Measurements from ENCODE around the gene IRF3.
A peak's percentile ranks its signal among the peaks of the same experiment; 100 is the strongest.

Gene IRF3

GRCh38 chr19:49667473-49667872 lies 1.8 kb upstream of the IRF3 start:
- no peak for TF ChIP-seq CTCF (conservative IDR thresholded peaks at IDR 0.05; ENCODE audit: control insufficient read depth, insufficient read depth, low read depth, low read length)
- H3K4me3 ChIP-seq (ENCODE audit: control insufficient read depth, low read depth, low read length), result no peak overlapping the region
- no peak for DNase-seq (ENCODE audit: low read depth)

GRCh38 chr19:49666120-49666444 lies 425 bp upstream of the IRF3 start:
- TF ChIP-seq CTCF (conservative IDR thresholded peaks at IDR 0.05; ENCODE audit: control insufficient read depth, insufficient read depth, low read depth, low read length), result no peak
- peak; percentile 30 for DNase-seq (ENCODE audit: low read depth)
- H3K4me3 ChIP-seq (ENCODE audit: control insufficient read depth, low read depth, low read length), result peak overlapping the region; percentile 92

- DNase-seq (ENCODE audit: low read depth), result no peak
- peak overlapping the region; percentile 92 for H3K4me3 ChIP-seq (ENCODE audit: control insufficient read depth, low read depth, low read length)
- no peak for TF ChIP-seq CTCF (conservative IDR thresholded peaks at IDR 0.05; ENCODE audit: control insufficient read depth, insufficient read depth, low read depth, low read length)
Measured at GRCh38 chr19:49665036-49665350, 664 bp downstream of the IRF3 start.

- TF ChIP-seq CTCF (conservative IDR thresholded peaks at IDR 0.05; ENCODE audit: control insufficient read depth, insufficient read depth, low read depth, low read length), result no peak
- peak overlapping the region; percentile 92 for H3K4me3 ChIP-seq (ENCODE audit: control insufficient read depth, low read depth, low read length)
- peak; percentile 64 for DNase-seq (ENCODE audit: low read depth)
Measured at GRCh38 chr19:49664171-49665035, 1.3 kb downstream of the IRF3 start.

GRCh38 chr19:49663224-49663623 lies 2.4 kb downstream of the IRF3 start:
- TF ChIP-seq CTCF (conservative IDR thresholded peaks at IDR 0.05; ENCODE audit: control insufficient read depth, insufficient read depth, low read depth, low read length), result no peak

GRCh38 chr19:49662011-49662410 lies 3.6 kb downstream of the IRF3 start:
- no peak for TF ChIP-seq CTCF (conservative IDR thresholded peaks at IDR 0.05; ENCODE audit: control insufficient read depth, insufficient read depth, low read depth, low read length)
- DNase-seq (ENCODE audit: low read depth), result no peak
- no peak overlapping the region for H3K4me3 ChIP-seq (ENCODE audit: control insufficient read depth, low read depth, low read length)

More at GRCh38 chr19:49663224-49663623, 2.4 kb downstream of the IRF3 start:
- DNase-seq (ENCODE audit: low read depth), result no peak
- no peak overlapping the region for H3K4me3 ChIP-seq (ENCODE audit: control insufficient read depth, low read depth, low read length)
